ENCODE measurements around the gene PPP1R1C.

- TF ChIP-seq CTCF (IDR thresholded peaks at IDR 0.05) (no peak), ZFX (IDR thresholded peaks at IDR 0.05; ENCODE audit: borderline replicate concordance) (no peak)
Measured at GRCh38 chr2:182144776-182145165, 159.1 kb downstream of the PPP1R1C start.
